Measurements from ENCODE around the gene SLC1A2.

- TF ChIP-seq CTCF (IDR thresholded peaks at IDR 0.05), result no peak
- TF ChIP-seq POLR2A (IDR thresholded peaks at IDR 0.05), result no peak
Observed at GRCh38 chr11:35398881-35399280, 20.5 kb downstream of the SLC1A2 start.

All from thyroid gland (tissue), 4 donors.